Raji (cell line): ENCODE results near the gene STIMATE.

Source experiments
- POLR2A ChIP-seq: IDR thresholded peaks from 2 replicates; pipeline ENCODE4 v1.6.1; 2011; ENCODE audit warnings: low read depth, low read length, control low read depth; ENCODE audit not compliant: insufficient read depth

The STIMATE gene

GRCh38 chr3:52827866-52828376 is 69.4 kb downstream of the STIMATE start:
- no peak for TF ChIP-seq POLR2A

- TF ChIP-seq POLR2A: no peak
Measured at GRCh38 chr3:52827441-52827840, 69.9 kb downstream of the STIMATE start.

- no peak for TF ChIP-seq POLR2A
Measured at GRCh38 chr3:52824037-52824436, 73.3 kb downstream of the STIMATE start.

- no peak for TF ChIP-seq POLR2A
Measured at GRCh38 chr3:52822363-52822762, 75.0 kb downstream of the STIMATE start.

- TF ChIP-seq POLR2A: no peak
Measured at GRCh38 chr3:52820736-52821135, 76.6 kb downstream of the STIMATE start.

- no peak for TF ChIP-seq POLR2A
Measured at GRCh38 chr3:52819936-52820335, 77.4 kb downstream of the STIMATE start.

- no peak for TF ChIP-seq POLR2A
Measured at GRCh38 chr3:52817860-52818259, 79.5 kb downstream of the STIMATE start.

- TF ChIP-seq POLR2A: no peak
Measured at GRCh38 chr3:52817221-52817620, 80.1 kb downstream of the STIMATE start.

- no peak for TF ChIP-seq POLR2A
Measured at GRCh38 chr3:52816654-52817053, 80.7 kb downstream of the STIMATE start.

- TF ChIP-seq POLR2A: no peak
Measured at GRCh38 chr3:52816199-52816598, 81.1 kb downstream of the STIMATE start.

GRCh38 chr3:52813810-52814209 is 83.5 kb downstream of the STIMATE start:
- no peak for TF ChIP-seq POLR2A

GRCh38 chr3:52811452-52812011 is 85.8 kb downstream of the STIMATE start:
- TF ChIP-seq POLR2A: no peak

- TF ChIP-seq POLR2A: no peak
Measured at GRCh38 chr3:52810923-52811322, 86.4 kb downstream of the STIMATE start.

- no peak for TF ChIP-seq POLR2A
Measured at GRCh38 chr3:52809662-52810377, 87.5 kb downstream of the STIMATE start.

GRCh38 chr3:52809149-52809548 is 88.2 kb downstream of the STIMATE start:
- TF ChIP-seq POLR2A: no peak

- TF ChIP-seq POLR2A: no peak
Measured at GRCh38 chr3:52805270-52806039, 91.9 kb downstream of the STIMATE start.
